HG03439 (cell line): Measurements from ENCODE around the gene CHCHD5.
A peak's percentile ranks its signal among the peaks of the same experiment; 100 is the strongest.

ENCODE experiments used
- ATAC-seq: cut with Tn5 transposase; IDR thresholded peaks from one replicate; pipeline ENCODE4 v1.9.1; 2021; ENCODE audit warnings: mild to moderate bottlenecking, moderate library complexity; ENCODE audit not compliant: unreplicated experiment

CHCHD5 gene

GRCh38 chr2:112623913-112624777 lies 39.7 kb downstream of the CHCHD5 start:
- ATAC-seq = no peak

GRCh38 chr2:112625474-112626114 lies 41.2 kb downstream of the CHCHD5 start:
- no peak for ATAC-seq

- ATAC-seq = no peak
These were observed 42.2 kb downstream of the CHCHD5 start for GRCh38 chr2:112626604-112627059.

GRCh38 chr2:112627060-112628040 lies 42.9 kb downstream of the CHCHD5 start:
- no peak for ATAC-seq

- no peak for ATAC-seq
These were observed 44.8 kb downstream of the CHCHD5 start for GRCh38 chr2:112629224-112629623.

GRCh38 chr2:112629823-112630222 lies 45.4 kb downstream of the CHCHD5 start:
- no peak for ATAC-seq

- ATAC-seq = no peak
These were observed 45.9 kb downstream of the CHCHD5 start for GRCh38 chr2:112630268-112630667.

GRCh38 chr2:112633708-112634107 lies 49.3 kb downstream of the CHCHD5 start:
- no peak for ATAC-seq

GRCh38 chr2:112634153-112634873 lies 49.9 kb downstream of the CHCHD5 start:
- ATAC-seq = no peak

GRCh38 chr2:112634874-112635157 lies 50.4 kb downstream of the CHCHD5 start:
- ATAC-seq = no peak

GRCh38 chr2:112636605-112637288 lies 52.3 kb downstream of the CHCHD5 start:
- ATAC-seq = peak; percentile 75

GRCh38 chr2:112637289-112637660 lies 52.9 kb downstream of the CHCHD5 start:
- no peak for ATAC-seq
